GM12801 (cell line): ENCODE measurements around the gene GATAD2A.

ENCODE experiments used
- TF ChIP-seq, protein P1 (sequence below): IDR thresholded peaks from one replicate; pipeline ENCODE4 v1.5.1; 2011; ENCODE audit warnings: control low read depth; ENCODE audit not compliant: insufficient read length; ENCODE audit errors: extremely low read depth

The GATAD2A gene

DNA sequence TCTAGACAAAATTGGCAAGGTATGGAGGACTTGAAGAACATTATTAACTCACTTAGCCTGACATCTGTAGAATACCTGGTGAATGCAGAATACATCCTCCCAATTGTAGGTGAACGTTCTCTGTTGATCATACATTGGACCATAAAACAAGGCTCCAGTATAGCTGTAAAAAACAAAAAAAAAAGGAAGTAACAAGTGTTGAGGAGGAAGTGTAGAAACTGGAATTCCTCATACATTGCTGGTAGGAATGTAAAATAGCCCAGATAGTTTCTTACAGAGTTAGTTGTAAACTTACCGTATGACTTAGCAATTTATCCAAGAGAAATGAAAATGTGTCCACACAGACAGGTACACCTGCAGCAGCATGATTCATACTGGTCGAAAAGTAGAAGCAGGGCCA is 65.1 kb downstream of the GATAD2A start:
- TF ChIP-seq, protein P1, sequence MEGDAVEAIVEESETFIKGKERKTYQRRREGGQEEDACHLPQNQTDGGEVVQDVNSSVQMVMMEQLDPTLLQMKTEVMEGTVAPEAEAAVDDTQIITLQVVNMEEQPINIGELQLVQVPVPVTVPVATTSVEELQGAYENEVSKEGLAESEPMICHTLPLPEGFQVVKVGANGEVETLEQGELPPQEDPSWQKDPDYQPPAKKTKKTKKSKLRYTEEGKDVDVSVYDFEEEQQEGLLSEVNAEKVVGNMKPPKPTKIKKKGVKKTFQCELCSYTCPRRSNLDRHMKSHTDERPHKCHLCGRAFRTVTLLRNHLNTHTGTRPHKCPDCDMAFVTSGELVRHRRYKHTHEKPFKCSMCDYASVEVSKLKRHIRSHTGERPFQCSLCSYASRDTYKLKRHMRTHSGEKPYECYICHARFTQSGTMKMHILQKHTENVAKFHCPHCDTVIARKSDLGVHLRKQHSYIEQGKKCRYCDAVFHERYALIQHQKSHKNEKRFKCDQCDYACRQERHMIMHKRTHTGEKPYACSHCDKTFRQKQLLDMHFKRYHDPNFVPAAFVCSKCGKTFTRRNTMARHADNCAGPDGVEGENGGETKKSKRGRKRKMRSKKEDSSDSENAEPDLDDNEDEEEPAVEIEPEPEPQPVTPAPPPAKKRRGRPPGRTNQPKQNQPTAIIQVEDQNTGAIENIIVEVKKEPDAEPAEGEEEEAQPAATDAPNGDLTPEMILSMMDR, result no peak

- TF ChIP-seq, protein P1, result no peak
Observed at GRCh38 chr19:19471682-19472081, 66.2 kb downstream of the GATAD2A start.

GRCh38 chr19:19475015-19475765 is 69.7 kb downstream of the GATAD2A start:
- TF ChIP-seq, protein P1, result no peak

- TF ChIP-seq, protein P1, result no peak
Observed at GRCh38 chr19:19475849-19476828, 70.7 kb downstream of the GATAD2A start.

DNA sequence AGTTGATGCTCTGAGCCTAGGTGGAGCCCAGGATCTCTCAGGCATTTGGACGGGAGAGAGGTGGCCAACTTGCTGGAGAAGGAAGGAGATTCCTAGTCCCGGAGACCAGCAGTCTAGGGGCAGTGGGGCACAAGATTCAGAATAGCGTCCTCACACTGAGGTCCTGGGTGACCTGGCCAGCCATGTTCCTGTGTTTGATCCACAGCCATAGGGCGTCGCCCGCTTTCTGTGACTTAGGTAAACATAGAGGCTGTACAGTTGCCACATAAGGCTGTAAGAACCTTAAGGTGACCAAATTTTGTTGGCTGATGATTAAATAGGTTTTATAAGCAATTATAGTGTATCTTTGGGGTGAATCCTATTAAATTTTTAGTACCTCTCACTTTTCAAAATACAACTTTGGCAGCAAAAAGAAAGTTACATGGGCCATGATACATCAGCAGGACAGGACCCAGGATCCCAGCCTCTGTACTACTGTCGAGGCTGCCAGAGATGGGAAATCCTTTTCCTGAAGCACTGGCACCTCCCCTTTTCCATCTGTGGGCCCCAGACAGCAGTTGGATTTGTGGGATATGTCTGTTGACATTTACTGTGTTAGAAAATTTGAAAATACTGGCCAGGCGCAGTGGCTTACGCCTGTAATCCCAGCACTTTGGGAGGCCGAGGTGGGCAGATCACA is 72.4 kb downstream of the GATAD2A start:
- TF ChIP-seq, protein P1, result no peak

GRCh38 chr19:19480688-19481087 is 75.2 kb downstream of the GATAD2A start:
- TF ChIP-seq, protein P1, result no peak
